ENCODE results near the gene C11orf24. TPM values are rescaled to one million over a fixed set of nuclear protein-coding genes. Genes with fewer than 3 reads are reported as not detected.
A peak's percentile ranks its signal among the peaks of the same experiment; 100 is the strongest.

The C11orf24 gene
- total and polyA plus RNA-seq, 9 of the 15 experiments (the other 6 are each of a cell fraction or from before 2014, with no cell fraction given): 2.0 to 65.2 (median 32.5) TPM

- TF ChIP-seq AFF1 (IDR thresholded peaks at IDR 0.05; ENCODE audit: low read depth in 1 of 2, partially characterized antibody in 2 of 2) (no peak), ZNF408 (CRISPR knock-in tag; IDR thresholded peaks at IDR 0.05; ENCODE audit: low read depth) (no peak), ZBTB26 (CRISPR knock-in tag; IDR thresholded peaks at IDR 0.05) (no peak), SRSF9 (IDR thresholded peaks at IDR 0.05; ENCODE audit: borderline replicate concordance, low read depth, low read length) (no peak), PPARD (CRISPR knock-in tag; IDR thresholded peaks at IDR 0.05) (no peak), ZNF282 (CRISPR knock-in tag; IDR thresholded peaks at IDR 0.05) (no peak), KAT2B (IDR thresholded peaks at IDR 0.05; ENCODE audit: low read depth, low read length) (no peak), ZNF79 (CRISPR knock-in tag; IDR thresholded peaks at IDR 0.05; ENCODE audit: low read depth) (no peak), ZMIZ1 (IDR thresholded peaks at IDR 0.05; ENCODE audit: low read depth in 2 of 2, low read length in 2 of 2) (no peak), HDAC3 (IDR thresholded peaks at IDR 0.05; ENCODE audit: borderline replicate concordance, partially characterized antibody) (no peak), NCOA1 (IDR thresholded peaks at IDR 0.05; ENCODE audit: low read depth) (no peak), SRSF3 (IDR thresholded peaks at IDR 0.05; ENCODE audit: insufficient read depth, low read length) (no peak), GATAD2B (IDR thresholded peaks at IDR 0.05; ENCODE audit: borderline replicate concordance) (peak; percentile 97), HEY1 (CRISPR knock-in tag; IDR thresholded peaks at IDR 0.05; ENCODE audit: borderline replicate concordance) (0 out of 2 replicates have a peak, but pooled peaks have one; percentile 52), HDAC1 (IDR thresholded peaks at IDR 0.05) (peak in 1 of 2 experiments; percentile 73; a peak in 2 of 4 replicates), NCOA2 (IDR thresholded peaks at IDR 0.05; ENCODE audit: partially characterized antibody in 2 of 2) (no peak), EP400 (IDR thresholded peaks at IDR 0.05) (peak; percentile 67; the same call in 1 of the 2 replicates)
These were observed 58.1 kb downstream of the C11orf24 start (continued) for GRCh38 chr11:68213555-68214172.
